ENCODE data around the gene CWH43.
"Not testable (repeated sequence)": the region's sequence is repeated elsewhere in the genome, so short reads cannot be mapped to it uniquely, and the experiment has no call there.

CWH43 gene

DNA sequence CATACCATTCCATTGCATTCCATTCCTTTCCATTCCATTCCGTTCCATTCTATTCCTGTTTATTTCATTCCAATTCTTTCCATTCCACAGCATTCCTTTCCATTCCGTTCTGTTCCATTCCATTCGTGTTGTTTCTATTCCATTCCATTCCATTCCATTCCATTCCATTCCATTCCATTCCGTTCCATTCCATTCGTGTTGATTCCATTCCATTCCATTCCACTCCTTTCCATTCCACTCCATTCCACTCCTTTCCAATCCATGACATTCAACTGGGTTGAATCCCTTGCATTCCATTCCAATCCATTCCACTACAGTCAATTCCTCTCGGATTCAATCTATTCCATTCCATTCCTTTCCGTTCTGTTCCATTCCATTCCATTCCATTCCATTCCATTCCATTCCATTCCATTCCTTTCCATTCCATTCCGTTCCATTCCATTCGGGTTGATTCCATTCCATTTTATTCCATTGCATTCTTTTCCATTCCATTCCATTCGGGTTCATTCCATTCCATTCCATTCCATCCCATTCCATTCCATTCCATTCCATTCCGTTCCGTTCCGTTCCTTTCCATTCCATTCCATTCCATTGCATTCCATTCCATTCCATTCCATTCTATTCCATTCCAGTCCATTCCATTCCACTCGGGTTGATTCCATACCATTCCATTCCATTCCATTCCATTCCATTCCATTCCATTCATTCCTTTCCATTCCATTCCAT is 112.1 kb downstream of the CWH43 start:
- not testable (repeated sequence) for DNase-seq

DNA sequence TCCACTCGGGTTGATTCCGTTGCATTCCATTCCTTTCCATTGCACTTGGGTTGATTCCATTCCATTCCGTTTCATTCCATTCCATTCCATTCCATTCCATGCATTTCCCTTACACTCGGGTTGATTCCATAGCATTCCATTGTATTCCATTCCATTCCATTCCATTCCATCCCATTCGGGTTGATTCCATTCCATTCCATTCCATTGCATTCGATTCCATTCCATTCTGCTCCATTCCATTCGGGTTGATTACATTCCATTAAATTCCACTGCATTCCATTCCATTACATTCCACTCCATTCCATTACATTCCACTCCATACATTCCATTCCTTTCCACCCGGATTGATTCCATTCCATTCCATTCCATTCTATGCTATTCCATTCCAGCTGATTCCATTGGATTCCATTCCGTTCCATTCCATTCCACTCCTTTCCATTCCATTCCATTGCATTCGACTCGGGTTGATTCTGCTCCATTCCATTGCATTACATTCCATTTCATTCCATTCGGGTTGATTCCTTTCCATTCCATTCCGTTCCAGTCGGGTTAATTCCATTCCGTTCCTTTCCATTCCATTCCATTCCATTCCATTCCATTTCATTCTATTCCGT is 113.9 kb downstream of the CWH43 start:
- not testable (repeated sequence) for DNase-seq

DNA sequence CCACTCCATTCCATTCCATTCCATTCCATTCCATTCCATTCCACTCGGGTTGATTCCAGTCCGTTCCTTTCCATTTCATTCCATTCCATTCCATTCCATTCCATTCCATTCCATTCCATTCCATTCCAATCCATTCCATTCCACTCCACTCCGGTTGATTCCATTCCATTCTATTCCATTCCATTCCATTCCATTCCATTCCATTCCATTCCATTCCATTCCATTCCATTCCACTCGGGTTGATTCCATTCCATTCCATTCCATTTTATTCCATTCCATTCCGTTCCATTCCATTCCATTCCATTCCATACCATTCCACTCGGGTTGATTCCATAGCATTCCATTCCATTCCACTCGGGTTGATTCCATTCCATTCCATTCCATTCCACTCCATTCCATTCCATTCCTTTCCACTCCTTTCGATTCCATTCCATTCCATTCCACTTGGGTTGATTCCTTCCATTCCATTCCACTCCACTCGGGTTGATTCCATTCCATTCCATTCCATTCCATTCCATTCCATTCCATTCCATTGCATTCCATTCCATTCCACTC is 116.3 kb downstream of the CWH43 start:
- DNase-seq, result not testable (repeated sequence)

DNA sequence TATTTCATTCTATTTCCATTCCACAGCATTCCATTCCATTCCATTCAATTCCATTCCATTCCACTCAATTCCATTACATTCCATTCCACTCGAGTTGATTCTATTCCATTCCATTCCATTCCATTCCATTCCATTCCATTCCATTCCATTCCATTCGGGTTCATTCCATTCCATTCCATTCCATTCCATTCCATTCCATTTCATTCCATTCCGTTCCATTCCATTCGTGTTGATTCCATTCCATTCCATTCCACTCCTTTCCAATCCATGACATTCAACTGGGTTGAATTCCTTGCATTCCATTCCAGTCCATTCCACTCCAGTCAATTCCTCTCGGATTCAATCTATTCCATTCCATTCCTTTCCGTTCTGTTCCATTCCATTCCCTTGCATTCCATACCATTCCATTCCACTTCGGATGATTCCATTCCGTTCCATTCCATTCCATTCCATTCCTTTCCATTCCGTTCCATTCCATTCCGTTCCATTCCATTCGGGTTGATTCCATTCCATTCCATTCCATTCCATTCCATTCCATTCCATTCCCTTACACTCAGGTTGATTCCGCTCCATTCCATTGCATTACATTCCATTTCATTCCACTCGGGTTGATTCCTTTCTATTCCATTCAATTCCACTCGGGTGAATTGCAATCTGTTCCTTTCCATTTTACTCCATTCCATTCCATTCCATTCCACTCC is 117.5 kb downstream of the CWH43 start:
- not testable (repeated sequence) for DNase-seq

DNA sequence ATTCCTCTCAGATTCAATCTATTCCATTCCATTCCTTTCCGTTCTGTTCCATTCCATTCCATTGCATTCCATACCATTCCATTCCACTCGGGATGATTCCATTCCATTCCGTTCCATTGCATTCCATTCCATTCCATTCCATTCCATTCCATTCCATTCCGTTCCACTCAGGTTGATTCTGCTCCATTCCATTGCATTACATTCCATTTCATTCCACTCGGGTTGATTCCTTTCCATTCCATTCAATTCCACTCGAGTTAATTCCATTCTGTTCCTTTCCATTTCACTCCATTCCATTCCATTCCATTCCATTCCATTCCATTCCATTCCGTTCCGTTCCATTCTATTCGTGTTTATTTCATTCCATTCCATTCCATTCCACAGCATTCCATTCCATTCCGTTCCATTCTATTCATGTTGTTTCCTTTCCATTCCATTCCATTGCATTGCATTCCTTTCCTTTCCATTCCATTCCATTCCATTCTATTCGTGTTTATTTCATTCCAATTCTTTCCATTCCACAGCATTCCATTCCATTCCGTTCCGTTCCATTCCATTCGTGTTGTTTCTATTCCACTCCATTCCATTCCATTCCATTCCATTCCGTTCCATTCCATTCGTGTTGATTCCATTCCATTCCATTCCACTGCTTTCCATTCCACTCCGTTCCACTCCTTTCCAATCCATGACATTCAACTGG is 118.3 kb downstream of the CWH43 start:
- DNase-seq, result not testable (repeated sequence)

DNA sequence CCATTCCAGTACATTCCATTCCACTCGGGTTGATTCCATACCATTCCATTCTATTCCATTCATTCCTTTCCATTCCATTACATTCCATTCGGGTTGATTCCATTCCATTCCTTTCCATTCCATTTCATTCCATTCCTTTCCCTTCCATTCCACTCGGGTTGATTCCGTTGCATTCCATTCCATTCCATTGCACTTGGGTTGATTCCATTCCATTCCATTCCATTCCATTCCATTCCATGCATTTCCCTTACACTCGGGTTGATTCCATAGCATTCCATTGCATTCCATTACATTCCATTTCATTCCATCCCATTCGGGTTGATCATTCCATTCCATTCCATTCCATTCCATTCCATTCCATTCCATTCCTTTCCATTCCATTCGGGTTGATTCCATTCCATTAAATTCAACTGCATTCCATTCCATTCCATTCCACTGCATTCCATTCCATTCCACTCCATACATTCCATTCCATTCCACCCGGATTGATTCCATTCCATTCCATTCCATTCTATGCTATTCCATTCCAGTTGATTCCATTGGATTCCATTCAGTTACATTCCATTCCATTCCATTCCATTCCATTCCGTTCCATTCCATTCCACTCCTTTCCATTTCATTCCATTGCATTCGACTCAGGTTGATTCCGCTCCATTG is 119.3 kb downstream of the CWH43 start:
- not testable (repeated sequence) for DNase-seq

DNA sequence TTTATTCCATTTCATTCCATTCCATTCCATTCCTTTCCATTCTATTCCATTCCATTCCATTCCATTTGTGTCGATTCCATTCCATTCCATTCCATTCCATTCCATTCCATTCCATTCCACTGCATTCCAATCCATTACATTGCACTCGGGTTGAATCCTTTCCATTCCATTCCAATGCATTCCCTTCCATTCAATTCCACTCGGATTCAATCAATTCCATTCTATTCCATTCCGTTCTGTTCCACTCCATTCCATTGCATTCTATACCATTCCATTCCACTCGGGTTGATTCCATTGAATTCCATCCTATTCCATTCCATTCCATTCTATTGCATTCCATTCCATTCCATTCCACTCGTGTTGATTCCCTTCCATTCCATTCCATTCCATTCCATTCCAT is 121.2 kb downstream of the CWH43 start:
- not testable (repeated sequence) for DNase-seq

DNA sequence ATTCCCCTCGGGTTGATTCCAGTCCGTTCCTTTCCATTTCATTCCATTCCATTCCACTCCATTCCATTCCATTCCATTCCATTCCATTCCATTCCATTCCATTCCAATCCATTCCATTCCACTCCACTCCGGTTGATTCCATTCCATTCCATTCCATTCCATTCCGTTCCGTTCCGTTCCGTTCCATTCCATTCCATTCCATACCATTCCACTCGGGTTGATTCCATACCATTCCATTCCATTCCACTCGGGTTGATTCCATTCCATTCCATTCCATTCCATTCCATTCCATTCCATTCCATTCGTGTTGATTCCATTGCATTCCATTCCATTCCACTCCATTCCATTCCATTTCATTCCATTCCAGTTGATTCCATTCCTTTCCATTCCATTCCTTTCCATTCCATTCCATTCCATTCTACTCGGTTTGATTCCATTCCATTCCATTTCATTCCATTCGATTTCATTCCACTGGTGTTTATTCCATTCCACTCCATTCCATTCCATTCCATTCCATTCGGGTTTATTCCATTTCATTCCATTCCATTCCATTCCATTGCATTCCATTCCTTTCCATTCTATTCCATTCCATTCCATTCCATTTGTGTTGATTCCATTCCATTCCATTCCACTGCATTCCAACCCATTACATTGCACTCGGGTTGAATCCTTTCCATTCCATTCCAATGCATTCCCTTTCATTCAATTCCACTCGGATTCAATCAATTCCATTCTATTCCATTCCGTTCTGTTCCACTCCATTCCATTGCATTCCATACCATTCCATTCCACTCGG is 122.3 kb downstream of the CWH43 start:
- not testable (repeated sequence) for DNase-seq

DNA sequence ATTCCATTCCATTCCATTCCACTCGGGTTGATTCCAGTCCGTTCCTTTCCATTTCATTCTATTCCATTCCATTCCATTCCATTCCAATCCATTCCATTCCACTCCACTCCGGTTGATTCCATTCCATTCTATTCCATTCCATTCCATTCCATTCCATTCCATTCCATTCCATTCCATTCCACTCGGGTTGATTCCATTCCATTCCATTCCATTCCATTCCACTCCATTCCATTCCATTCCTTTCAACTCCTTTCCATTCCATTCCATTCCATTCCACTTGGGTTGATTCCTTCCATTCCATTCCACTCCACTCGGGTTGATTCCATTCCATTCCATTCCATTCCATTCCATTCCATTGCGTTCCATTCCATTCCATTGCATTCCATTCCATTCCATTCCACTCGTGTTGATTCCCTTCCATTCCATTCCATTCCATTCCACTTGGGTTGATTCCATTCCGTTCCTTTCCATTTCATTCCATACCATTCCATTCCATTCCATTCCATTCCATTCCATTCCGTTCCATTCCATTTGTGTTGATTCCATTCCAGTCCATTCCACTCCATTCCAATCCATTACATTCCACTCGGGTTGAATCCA is 123.6 kb downstream of the CWH43 start:
- not testable (repeated sequence) for DNase-seq

DNA sequence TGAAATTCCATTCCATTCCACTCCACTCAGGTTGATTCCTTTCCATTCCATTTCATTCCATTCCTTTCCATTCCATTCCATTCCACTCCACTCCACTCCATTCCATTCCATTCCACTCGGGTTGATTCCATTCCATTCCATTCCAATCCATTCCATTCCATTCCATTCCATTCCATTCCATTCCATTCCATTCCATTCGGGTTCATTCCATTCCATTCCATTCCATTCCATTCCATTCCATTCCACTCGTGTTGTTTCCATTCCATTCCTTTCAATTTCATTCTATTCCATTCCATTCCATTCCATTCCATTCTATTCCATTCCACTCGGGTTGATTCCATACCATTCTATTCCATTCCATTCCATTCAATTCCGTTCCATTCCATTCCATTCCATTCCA is 124.5 kb downstream of the CWH43 start:
- DNase-seq, result not testable (repeated sequence)
